NCI-H2029 treated with DMSO at 0.1 percent for 48 hours (cell line): ENCODE results near the gene OSBP2.

Source experiments
- DNase-seq: peaks from one replicate; lab custom pipeline; 2025; lab: John Stamatoyannopoulos, UW

The OSBP2 gene, protein sequence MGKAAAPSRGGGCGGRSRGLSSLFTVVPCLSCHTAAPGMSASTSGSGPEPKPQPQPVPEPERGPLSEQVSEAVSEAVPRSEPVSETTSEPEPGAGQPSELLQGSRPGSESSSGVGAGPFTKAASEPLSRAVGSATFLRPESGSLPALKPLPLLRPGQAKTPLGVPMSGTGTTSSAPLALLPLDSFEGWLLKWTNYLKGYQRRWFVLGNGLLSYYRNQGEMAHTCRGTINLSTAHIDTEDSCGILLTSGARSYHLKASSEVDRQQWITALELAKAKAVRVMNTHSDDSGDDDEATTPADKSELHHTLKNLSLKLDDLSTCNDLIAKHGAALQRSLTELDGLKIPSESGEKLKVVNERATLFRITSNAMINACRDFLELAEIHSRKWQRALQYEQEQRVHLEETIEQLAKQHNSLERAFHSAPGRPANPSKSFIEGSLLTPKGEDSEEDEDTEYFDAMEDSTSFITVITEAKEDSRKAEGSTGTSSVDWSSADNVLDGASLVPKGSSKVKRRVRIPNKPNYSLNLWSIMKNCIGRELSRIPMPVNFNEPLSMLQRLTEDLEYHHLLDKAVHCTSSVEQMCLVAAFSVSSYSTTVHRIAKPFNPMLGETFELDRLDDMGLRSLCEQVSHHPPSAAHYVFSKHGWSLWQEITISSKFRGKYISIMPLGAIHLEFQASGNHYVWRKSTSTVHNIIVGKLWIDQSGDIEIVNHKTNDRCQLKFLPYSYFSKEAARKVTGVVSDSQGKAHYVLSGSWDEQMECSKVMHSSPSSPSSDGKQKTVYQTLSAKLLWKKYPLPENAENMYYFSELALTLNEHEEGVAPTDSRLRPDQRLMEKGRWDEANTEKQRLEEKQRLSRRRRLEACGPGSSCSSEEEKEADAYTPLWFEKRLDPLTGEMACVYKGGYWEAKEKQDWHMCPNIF

DNA sequence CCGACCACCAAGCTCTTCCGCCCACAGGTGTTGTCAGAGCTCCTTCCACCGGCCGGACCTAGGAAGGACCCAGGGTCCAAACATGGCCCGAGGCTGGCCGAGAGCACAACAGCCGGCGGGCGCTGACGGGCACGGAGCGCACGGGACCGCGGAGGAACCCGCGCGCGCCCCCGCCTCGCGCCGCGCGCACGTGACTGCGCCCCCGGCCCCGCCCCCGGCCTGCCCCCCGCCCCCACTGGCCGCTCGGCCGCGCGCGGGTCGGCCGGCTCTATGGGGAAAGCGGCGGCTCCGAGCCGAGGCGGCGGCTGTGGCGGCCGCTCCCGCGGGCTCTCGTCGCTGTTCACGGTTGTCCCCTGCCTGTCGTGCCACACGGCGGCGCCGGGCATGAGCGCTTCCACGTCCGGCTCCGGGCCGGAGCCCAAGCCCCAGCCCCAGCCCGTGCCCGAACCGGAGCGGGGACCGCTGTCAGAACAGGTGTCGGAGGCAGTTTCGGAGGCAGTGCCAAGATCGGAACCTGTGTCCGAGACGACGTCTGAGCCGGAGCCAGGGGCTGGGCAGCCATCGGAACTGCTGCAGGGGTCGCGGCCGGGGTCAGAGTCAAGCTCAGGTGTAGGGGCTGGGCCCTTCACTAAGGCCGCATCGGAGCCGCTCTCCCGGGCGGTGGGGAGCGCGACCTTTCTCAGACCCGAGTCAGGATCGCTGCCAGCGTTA lies at the start of gene OSBP2:
OSBP2 (plus strand) TSS at position 235 of the 711 bp plus-strand sequence; CDS start at position 271, 36 bp downstream.
- no peak for DNase-seq

DNA sequence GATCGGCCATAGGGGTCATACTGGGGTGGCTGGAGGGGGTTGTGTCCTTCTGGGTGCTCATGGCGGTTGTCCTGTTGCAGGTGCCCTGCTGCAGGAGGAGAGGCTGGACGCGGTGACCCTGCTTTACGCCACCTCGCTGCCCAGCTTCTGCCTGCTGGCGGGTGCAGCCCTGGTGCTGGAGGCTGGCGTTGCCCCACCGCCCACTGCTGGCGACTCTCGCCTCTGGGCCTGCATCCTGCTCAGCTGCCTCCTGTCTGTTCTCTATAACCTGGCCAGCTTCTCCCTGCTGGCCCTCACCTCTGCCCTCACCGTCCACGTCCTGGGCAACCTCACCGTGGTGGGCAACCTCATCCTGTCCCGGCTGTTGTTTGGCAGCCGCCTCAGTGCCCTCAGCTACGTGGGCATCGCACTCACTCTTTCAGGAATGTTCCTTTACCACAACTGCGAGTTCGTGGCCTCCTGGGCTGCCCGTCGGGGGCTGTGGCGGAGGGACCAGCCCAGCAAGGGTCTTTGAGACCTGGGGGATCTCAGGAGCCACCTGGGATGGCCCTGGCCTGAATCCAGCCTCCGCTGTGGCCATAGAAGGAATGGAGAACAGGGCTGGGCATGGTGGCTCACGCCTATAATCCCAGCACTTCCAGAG lies 48.0 kb upstream of the OSBP2 start:
- DNase-seq = no peak

DNA sequence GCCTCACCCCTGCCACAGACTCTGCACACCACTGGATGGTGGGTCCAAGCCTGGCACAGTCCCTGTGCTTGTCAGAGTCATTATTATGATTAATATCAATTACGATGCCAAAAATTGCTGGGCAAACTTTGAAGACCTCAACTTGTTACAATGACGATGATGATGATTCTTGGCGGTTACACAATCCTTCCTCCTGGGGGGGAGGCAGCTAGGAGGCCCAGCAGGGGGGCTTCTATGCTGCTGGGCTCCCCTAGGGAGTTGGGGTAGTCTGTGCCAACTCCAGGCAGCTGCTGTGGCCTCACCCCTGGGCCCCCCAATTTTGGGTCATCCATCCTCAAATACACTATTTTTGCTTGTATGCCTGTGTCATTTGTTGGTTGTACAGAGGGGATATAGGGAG lies 47.1 kb upstream of the OSBP2 start:
- no peak for DNase-seq

DNA sequence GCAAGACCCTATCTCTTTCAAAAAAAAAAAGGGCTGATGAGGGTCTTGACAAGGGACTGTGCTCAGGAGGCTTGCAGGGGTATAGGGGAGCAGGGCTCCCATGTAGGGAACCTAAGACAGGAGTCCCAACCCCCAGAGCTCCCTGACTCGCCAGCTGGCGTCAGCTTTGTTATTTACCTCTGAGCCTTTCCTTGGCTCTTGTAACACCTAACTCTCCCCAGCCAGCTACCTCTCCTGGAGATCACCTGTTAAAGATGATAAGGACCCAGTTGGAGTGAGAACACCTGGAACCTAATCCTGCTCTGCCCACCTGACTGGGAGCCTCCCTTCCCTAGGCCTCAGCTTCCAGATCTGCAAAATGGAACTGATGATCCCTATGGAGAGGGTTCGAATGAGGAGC lies 45.8 kb upstream of the OSBP2 start:
- DNase-seq = peak; percentile 2

DNA sequence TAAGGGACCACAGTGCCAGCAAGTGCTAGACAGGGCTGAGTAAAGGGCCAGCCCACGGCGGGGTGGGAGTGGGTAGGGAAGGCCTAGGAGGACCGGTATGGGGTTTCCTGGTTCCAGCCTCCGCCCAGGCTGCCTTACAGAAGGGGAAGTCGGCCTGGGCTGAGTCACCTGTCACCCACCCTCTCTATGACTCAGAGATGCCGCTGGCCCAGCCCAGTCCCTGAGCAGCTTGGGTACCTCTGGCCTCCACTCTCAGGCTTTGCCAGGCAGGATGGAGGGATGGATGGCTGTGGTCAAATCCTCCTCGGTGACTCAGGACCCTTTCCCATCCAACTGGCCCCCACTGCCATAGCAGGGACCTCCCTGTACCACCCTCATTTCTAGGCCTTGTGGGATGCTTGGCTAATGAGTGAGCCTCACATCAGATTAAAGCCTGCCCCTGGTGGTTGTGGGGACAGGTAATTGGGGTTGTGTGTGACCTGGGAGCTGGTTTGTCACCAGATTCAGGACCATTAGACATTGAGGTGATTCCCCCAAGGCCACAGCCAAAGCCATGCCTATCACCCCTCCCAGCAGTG lies 45.2 kb upstream of the OSBP2 start:
- DNase-seq = no peak

DNA sequence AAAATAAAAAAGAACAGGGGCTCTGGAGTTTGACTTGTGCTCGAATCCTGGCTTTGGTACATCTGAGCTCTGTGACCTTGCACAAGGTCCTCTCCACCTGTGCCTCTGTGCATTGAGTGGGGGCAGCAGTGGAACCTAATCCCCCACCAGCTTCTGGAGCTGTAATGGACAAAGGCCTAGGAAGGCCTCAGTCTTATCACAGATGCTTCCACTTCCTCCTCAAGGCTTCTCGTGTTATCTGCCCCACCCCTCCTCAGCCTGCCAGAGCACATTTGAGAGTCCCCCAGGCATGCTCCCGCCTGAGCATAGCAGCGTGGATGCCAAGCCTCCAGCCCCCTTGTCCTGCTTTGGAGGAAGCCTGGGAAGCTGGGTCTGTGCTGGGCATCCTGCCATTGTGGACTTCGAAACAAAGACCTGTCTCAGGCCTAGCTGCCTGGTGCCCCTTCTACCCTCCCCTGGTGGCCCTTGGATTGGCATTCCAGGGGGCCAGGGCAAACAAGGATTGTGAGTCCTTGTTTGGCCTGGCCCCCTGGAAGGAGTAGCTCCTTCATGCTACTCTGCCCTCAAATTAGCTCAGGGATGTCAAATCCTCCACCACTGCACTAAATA lies 44.1 kb upstream of the OSBP2 start:
- DNase-seq = no peak

DNA sequence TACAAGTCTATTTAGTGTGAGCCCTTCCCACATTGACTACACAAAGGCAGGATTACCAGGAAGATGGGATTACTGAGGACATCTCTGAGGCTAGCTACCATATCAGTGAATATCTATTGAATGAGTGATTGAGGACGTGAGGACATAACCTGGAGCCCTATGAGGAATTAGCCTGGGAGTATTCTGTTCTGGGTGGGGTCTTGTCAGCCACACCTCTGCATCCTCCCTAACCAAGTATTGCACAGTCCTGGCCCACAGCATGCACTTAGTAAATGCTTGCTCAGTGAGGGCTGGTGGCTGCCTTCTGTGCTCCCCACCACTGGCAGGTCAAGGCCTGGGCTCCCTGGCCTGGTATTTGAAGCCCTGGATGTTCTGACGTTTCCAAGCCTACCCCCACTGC lies 41.8 kb upstream of the OSBP2 start:
- DNase-seq = no peak

DNA sequence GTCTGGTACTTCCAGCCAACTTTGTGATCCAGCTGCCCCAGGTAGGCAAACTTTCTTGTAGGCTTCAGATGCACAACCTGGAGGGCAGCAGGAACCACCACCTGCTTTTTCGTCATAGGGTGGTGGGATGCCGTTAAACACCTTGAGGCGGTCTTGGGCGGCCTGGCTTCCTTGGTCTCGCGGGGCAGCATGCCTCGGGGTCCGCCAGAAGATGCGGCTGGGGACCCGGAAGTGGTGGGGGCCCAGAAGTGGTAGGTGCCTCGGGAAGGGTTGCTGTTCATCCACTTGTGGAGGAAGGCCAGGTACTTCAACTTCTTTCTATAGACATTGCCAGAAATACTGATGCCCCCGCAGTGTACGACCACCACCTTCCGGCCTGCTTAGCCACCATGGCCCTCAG lies 40.3 kb upstream of the OSBP2 start:
- no peak for DNase-seq

DNA sequence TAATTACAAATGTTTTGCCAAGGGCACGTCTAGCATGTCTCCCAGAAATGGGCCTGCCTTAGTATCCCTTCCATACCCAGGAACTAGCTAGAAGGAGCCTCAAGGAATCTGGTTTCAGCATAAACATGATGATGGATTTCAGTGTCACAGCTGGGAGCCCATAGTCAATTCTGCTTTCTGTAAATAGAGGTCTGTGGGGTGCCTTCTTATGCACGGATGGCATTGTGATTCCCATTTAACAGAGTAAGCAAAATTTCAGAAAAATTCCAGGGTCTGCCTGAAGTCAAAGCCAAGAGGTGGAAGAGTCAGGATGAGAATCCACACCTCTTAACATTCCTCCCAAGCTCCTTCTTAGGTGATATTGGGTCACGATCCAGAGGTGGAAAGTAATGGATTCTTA lies 39.1 kb upstream of the OSBP2 start:
- no peak for DNase-seq

DNA sequence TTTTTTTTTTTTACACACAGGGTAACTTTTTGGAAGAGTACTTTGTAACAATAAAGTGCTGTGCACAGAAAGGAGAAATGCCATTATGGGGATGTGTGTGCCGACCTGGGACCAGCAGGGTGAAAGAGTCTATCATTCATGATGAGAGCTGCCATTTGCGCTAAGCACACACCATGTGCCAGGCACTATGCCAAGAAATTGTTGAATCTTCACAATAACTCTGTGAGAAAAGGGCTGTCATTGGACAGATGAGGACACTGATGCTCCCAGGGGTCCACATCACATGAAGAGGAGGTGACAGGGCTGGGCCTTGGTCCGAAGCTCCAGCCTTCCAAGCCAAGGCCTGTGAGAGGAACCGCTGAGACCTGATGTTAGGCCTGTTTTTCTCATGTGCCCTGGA lies 32.6 kb upstream of the OSBP2 start:
- peak; percentile 2 for DNase-seq

DNA sequence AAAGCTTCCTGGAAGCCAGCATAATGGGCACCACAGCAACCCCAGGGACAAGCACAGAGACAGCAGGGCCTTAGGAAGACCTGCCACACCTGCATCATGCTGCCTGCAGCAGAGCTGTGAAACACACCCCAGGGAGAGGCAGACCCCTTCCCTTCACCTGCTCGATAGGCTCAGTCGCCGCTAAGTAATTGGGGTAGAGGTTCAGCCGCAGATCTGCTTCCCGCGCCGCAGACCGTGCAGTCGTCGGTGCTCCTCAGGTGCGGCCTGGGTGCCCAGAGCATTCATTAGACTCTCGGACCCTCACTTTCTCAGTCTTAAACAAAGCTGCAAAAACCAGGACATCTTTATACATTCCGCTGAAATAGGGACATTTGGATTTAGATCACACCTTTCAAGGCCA lies 29.9 kb upstream of the OSBP2 start:
- DNase-seq = no peak

DNA sequence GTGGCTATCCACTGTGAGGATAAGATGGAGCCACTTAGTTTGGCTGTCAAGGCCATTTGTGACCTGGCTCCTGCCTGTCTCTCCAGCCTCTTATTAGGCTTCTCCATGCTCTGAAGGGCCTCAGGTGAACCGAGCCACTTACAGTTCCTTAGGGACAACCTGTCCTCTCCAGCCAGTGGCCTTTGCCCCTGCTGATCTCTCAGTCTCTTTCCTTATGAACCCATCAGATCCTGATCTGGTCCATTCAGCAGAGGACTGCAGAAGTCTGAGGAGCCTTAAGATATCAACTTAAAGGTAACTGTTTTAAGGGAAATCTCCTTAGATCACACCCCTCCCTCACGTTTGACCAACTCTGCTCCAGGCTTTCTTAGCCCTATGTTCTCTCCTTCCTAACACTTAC lies 29.4 kb upstream of the OSBP2 start:
- DNase-seq = no peak

DNA sequence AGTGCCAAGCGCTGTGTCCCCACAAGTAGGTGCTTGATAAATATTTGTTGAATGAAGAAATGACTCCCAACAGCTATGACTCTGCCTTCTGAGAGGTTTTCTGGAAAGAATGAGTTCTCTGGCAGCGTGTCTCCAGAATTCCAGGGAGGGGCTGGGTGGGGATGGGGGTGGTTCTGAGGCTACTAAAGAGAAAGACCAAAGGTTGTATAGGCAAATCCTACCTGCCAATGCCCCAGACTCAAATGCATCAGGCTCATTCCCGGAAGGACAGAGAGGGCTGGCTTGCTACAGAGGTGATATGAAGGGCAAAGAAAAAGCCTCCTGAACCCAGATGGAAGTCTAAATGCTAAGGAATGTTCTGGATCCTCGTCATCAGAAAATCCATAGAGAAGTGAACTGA lies 28.9 kb upstream of the OSBP2 start:
- no peak for DNase-seq

DNA sequence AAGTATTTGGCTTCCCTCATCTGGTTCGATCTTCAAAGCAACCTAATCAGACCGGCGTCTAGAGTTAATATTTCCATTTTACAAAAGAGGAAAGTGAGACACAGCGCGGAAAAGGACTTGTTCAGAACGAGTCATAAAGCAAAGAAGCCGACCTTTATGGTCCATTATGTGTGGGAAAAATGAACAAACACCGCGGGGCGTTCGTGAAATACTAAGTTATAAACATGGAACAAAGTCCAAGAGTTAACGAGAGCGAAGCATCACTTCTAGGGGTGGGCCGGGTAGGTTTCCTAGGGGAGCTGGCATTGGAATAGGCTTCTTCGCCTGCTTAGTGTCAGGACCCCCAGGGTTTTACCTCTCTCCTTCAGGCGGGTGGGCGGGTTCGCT lies 27.6 kb upstream of the OSBP2 start:
- DNase-seq = no peak

DNA sequence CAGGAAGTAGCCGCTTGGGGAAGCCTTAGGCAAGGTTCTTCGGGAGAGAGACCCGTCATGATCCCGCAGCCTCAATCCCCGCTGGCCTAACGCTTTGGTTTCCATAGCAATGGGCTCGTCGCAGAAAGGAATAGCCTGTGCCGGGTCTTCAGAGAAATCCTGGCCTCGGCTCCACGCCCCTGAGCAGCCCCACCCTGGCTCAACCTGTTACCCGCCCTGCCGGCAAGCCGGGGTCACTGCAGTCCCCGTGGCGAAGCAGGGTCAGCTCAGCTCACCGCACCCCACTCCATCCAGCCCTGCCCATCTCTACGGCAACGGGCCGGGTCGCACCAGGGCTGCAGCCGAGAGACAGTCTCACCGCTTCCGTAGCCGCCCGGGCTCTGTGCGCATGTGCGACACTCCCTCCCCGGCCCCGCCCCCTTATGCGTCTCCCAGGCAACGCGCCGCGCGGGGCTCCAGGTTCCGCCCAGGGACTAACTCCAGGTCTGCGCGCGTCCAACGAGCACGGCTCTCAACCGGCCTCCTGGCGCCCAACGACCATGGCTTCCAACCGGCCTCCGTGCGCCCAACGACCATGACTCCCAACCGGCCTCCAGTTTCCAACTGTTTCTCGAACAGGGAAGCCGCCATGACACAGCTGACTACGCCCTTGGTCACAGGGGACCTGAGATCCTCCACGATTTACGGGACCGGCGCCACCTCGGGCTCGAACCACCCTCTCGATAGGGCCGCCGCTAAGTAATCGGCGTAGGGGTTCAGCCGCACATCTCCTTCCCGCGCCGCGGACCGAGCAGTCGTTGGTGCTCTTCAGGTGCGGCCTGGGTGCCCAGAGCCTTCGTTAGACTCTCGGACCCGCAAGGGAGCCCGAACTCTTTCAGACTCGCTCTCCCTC lies 26.9 kb upstream of the OSBP2 start, which contains the start of gene DUSP18:
DUSP18 (minus strand) TSS at position 382 of the 892 bp plus-strand sequence. CDS start 3,872 bp downstream, outside the sequence.
- peak; percentile 27 for DNase-seq

DNA sequence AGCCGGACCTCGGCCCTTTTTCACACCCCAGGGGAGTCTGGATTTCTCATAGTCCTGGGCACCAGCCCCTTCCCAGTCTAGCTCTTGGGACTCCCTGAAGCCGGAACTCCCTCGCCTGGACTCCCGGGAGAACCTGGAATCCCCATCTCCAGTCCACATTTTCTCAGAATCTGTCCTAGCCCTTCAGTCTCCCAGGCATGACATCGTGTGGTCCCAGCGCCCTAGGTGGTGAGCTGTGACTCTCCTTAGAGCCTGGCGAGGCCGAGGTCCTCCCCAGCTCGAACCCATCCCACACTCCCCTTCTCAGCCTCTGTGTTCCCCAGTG lies 26.3 kb upstream of the OSBP2 start:
- no peak for DNase-seq

DNA sequence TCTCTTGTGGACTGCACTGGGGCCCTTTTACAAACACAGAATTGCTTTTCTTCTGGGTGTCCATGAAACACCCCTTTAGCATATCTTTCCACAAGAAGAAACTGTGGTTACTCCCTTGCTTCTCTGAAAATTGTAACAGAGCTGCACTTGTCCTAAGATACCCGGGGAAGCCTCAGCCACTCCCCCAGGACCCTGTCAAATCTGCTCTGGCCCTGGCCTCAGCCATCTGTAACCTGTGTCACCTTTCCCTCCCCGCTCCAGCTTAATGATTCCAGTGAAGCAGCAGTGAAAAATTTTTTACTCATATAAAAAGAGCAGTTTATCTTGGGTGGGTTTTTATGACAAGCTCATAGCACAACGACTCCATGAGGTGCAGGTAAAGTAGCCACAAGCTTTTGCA lies 23.6 kb upstream of the OSBP2 start:
- no peak for DNase-seq

DNA sequence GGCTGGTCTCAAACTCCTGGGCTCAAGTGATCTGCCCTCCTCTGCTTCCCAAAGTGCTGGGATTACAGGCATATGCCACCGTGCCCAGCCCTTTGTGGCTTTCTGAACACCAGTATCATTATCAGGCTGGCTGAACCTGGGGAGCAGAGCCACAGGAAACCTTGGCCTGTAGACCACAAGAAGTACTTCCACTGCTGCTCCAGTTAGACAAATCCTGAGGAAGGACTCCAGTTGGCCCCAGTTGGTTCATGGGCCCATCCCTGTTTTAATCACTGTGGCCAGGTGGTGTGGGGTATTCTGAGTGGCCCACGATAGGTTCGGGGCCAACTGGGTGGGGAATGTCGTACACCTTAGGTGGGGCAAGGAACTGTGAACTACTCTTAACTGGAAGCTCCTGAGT lies 21.5 kb upstream of the OSBP2 start:
- DNase-seq = no peak

DNA sequence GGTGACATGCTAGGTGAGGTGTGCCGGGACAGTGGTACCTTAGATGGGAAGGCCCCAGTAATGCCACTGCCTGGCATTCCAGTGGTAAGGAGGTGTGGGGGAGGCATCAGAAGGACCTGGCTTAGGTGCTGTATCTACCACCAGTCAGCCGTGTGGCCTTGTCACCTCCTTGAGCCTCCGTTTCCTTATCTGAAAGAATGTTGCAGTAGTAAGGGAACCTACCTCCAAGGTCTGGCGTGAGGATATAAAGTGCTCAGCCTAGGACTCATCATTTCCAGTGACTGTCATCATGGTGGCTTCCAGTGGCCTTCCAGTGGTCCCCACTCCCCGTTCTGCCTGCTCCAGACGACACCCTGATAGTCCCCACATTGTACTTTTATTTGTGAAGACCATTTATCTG lies 20.2 kb upstream of the OSBP2 start:
- DNase-seq = no peak

DNA sequence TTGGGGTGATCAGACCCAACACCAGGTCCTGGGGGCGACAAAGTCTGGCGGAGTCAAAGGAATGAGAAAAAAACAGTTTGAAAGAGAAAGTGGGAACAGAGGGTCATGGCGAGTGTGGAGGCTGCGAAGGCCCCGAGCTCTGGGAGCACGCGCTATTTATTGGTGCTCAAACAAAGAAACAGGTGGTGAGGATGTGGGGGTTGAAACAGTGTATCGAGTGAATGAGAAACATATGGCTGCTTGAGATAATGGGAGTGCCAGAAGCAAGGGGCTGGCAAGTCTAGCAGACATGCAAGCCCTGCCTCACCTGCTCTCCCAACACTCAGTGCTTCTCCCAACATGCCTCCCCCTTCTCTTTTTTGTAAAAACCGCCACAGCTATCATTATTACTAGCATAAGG lies 19.2 kb upstream of the OSBP2 start:
- no peak for DNase-seq
